GM18873 (cell line): ENCODE results near the gene TRIM27.
"Not testable (repeated sequence)": the region's sequence is repeated elsewhere in the genome, so short reads cannot be mapped to it uniquely, and the experiment has no call there.

Experiments used
- ATAC-seq: cut with Tn5 transposase; IDR thresholded peaks from one replicate; pipeline ENCODE4 v1.9.1; 2021; ENCODE audit warnings: mild to moderate bottlenecking, moderate library complexity, moderate number of reproducible peaks; ENCODE audit not compliant: unreplicated experiment, low FRiP score

TRIM27 gene

DNA sequence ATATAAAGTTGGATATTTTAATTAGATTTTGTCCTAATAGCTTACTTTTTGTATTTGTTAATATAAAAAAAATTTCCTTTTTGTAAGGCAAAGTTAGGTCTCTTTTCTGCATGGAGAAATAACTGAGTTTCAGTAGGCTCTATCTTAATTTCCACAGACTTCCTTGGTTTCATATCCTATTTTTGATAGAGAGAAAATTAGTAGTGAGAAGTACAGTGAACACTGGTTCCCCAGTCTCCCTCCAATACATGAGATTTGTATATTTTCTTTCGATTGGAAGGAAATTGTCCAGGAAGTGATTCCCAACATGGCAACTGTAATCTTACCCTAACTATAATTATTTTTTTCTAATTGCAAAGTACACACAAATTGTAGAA is 26.4 kb downstream of the TRIM27 start:
- ATAC-seq, result no peak

DNA sequence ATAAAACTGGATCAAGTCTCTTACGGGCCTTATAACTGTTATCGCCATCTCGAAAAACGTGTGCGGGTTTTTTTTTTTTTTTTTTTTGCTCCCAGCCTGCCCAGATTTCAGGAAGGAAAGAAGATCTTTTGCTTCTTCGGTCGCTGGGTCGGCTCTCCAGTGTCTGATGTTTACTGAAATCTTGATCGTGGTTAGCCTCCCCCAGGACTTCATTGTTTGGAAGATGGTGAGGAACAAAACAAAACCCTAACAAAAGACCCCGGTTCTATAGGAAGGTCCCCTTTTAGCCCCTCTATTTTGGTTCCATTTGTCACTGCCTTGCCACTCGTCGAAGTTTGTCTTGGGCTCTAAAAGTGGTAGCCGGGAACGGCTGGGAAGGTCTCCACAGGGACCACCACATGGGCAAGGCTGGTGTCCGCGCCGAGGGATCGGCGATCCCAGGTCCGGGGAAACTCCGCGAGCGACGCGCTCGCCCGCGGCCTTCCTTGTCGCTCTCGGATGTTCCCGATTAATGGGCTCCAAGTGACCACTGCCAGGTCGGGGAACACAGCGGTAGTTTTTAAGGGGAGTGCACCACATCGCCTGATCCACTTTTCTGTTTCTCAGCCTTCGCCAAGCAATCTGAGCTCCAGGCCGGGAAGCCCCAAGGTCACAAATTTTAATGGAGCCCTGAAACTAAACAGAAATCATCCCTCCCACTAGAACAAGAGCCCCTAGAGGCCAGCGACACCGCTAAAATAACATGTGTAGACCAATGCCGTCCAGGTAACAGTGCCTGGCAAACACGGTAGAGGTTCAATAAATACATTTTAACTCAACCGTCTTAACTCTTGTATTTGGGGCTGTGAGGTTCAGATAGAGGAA is 27.0 kb downstream of the TRIM27 start:
- ATAC-seq, result peak; percentile 7

DNA sequence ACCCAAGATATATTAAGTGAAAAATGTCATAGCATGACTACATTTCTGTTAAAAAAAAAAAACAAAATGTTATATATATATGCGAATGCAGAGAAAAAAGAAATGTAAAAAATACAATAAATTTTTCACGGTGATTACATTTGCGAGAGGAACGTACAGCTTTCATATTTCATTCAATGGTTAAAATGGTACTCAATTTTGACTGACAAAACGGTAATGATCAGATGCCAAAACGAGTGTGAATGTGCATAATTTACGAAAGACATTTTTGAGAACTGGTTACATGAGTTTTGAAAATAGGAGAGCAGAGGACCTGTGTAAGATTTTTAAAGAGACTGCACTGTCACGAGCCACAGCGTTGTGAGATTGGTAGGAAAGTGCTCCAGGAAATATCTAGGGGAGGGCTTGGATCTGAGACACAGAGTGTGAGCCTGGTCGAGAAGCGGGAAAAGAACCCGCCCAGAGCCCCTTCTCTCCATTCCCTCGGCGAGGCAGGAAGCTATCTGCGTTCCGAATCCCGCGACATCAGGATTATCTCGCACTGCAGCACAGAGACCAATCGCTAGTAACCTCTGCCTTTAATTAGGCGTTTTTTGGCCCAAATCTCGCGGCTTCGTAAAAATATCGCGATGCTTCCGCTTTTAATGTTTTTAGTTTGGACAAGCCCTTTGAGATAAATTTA is 28.5 kb downstream of the TRIM27 start:
- peak; percentile 72 for ATAC-seq

DNA sequence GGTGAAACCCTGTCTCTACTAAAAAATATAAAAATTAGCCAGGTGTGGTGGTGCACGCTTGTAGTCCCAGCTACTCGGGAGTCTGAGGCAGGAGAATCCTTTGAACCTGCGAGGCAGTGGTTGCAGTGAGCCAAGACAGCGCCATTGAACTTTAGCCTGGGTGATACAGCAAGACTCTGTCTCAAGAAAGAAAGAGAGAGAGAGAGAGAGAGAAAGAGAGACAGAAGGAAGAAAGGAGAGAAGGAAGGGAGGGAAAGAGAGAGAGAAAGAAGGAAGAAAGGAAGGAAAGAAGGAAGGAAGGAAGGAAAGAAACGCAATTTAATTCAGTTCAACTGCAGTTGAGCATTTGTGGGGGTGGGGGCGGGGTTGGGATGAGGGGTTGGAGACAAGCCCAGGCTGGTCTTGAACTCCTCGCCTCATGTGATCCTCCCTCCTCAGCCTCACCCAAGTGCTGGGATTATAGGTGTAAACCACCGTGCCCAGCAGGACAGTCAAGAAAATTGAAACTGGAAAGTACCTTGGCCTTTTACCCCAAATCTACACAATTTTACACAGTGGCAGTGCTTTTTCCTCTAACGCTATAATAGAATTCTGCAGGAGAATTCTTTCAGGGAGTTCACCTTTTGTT is 30.5 kb downstream of the TRIM27 start:
- ATAC-seq, result no peak

DNA sequence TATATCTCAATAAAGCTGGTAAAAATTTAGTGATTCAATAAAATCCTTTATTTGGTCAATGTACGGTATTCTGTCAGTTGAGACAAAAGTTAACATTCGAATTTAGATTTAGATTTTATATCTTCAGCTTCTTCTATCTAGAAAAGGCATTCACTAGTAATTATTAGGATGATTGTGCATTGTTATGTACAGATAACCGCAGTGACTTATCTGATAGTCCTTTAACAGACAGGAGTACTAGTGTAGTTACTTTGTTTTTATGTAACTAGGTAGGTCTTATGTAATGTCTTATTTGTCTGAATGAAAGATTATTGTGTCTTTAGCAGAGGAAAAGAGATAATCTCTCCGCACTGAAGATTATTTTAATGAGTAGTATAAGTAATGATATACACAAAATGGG is 31.3 kb downstream of the TRIM27 start:
- ATAC-seq, result no peak

DNA sequence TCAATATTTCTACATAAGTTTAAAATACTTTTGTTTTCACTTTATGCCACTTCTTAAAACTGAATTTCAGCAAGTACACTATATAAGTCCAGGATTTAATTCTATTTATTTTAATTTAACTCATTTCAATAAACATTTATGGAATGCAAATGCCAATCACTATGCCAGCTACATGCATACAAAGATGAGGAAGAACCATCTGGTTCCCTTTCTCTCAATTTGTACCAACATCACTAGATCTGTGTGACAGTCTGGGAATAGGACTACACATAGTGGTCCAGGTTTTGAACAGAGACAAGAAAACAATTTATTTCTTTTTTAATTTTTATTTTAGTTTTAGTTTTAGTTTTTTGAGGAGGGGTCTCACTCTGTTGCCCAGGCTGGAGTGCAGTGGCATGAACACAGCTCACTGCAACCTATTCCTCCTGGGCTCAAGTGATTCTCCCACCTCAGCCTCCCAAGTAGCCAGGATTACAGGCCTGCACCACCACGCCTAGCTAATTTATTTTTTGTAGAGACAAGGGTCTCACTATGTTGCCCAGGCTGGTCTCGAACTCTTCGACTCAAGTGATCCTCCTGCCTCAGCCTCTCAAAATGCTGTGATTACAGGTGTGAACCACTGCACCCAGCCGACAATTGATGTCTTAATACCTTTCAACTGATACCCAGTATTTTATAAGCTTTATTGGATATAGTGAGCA is 35.8 kb downstream of the TRIM27 start:
- no peak for ATAC-seq

DNA sequence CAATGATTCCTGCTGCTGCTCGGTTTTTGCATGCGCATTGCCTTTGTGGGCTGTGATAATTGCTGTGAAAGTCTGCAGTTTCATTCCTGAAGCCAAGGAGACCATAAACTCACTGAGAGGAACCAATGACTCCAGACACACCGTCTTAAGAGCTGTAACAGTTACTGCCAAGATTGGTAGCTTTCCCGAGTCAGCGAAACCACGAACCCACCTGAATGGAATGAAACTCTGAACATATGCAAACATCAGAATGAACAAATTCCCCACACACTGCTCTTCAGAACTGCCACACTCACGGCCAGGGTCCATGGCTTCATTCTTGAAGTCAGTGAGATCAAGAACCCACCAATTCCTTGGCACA is 37.7 kb downstream of the TRIM27 start:
- ATAC-seq, result no peak

DNA sequence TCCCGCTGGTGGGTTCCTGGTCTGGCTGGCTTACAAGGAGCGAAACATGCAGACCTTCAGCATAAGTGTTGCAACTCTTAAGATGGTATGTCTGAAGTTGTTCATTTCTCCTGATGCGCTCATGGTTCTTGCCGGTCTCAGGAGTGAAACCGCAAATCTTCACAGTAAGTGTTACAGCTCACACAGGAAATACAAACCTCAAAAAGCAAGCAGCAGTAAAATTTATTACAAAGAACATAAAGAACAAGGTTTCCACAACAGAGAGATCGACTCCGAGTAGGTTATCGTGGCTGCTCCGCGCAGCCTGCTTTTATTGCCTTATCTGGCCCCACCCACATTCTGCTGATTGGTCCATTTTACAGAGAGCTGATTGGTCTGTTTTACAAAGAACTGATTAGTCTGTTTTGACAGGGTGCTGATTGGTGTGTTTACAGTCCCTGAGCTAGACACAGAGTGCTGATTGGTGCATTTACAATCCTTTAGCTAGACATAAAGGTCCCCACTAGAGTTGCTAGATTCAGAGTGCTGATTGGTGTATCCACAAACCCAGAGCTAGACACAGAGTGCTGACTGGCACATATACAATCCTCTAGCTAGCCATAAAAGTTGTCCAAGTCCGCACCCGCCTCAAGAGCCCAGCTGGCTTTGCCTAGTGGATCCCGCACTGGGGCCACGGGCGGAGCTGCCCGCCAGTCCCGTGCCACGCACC is 39.2 kb downstream of the TRIM27 start:
- no peak for ATAC-seq

DNA sequence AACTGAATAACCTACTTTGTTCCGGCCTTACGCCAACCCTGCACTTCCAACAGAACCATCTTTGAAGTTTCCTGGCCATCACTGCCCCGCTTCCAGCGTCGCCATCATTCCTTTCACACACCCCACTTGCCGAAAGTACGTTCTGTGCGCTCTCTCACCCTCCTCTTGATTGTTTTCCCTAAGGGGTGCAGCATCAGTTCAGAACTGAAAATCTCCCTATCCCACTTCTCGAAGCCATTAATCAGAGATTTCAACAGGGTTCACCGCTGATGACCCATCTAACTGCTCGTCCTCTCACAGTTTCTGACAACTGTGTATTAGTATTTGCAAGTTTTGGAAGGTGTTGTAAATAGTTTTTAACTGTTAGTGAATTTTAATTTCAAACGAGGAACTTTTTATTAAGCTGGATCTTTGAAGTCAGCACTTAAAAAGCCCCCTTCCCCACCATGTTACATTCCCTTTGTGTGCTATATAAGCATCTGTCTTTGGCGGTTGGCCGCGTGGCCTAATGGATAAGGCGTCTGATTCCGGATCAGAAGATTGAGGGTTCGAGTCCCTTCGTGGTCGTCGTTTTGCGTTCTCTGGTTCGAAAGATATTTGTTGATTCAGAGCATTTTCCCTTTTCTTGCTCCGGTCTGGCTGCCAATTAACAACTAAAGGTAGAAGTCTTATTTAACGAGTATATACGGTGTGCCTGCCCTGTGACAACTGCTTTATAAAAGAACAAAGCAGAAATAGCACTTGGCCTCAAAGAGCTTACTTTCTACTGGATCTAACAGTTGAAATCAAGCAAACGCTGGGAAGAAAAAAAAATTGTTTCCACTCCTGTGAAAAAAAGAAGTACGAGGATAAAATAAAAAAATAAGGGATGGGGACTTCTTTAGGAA is 42.6 kb downstream of the TRIM27 start:
- no peak for ATAC-seq

DNA sequence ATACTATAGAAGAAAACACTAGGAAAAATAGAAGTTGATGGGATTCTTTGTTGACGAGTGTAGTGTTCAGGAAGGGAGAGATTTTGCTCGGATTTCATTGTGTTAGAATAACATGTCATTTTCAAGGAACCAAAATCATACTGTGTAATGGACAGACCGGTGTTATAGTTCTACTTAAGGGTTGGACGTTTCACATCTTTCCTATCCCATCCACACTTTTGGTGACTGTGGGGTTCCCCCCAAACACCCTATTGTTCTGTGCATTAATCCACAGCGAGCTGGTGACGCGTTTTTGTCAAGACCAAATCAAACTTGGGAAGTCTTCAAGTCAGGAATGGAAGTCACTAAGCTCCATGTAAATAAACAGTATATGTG is 43.3 kb downstream of the TRIM27 start:
- ATAC-seq, result no peak

DNA sequence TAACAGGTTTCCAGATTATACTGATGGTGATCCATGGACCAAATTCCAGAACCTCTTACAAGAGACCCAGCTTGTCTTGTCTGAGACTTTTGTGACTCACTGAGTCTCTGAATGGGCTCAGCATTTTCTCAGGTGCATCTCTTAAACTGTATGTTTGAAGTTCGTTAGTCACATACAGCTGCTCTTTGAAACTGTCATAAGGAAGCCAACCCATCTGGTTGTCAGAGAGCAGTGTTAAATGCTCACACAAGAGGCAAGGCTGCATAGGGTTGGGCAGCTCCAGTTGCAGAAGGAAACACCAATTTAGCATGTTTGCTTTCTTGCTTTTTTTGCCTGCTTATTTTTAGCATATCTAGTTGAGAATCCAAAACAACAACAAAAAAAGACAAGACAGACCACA is 47.1 kb downstream of the TRIM27 start:
- no peak for ATAC-seq

DNA sequence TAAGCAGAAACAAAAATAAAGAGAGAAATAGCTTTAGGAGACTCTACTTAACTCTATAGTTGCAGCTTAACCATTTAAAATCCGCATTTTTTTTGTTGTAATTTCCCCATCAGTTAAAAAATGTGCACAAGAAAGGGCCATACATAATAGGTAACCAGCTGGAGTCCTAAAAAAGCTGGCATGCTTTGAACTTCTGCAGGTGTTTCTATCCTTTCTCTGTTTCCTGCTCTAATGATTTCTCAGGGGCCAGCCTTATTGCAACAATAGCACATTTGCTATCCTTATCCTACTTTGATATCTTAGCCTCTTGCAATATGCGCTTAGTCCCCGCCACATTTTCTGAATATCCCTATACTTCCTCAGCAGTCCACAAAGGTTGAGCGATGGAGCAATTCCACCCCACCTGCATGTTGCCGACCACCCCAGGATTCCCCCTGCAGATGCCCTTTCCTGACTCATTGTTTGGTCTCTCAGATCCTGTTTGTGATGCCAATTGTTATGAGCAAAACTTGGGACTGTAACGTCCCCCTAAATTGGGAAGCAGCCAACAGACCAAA is 48.5 kb downstream of the TRIM27 start:
- no peak for ATAC-seq

DNA sequence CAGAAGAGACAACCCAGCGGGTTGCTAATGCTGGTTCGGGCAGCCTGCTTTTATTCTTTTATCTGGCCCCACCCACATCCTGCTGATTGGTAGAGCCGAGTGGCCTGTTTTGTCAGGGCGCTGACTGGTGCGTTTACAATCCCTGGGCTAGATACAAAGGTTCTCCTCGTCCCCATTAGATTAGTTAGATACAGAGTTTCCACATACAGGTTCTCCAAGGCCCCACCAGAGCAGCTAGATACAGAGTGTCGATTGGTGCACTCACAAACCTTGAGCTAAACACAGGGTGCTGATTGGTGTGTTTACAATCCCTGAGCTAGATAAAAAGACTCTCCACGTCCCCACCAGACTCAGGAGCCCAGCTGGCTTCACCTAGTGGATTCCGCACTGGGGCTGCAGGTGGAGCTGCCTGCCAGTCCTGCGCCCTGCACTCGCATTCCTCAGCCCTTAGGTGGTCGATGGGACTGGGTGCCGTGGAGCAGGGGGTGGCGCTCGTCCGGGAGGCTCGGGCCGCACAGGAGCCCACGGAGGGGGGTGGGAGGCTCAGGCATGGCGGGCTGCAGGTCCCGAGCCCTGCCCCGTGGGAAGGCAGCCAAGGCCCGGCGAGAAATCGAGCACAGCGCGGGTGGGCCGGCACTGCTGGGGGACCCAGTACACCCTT is 51.5 kb downstream of the TRIM27 start:
- not testable (repeated sequence) for ATAC-seq

DNA sequence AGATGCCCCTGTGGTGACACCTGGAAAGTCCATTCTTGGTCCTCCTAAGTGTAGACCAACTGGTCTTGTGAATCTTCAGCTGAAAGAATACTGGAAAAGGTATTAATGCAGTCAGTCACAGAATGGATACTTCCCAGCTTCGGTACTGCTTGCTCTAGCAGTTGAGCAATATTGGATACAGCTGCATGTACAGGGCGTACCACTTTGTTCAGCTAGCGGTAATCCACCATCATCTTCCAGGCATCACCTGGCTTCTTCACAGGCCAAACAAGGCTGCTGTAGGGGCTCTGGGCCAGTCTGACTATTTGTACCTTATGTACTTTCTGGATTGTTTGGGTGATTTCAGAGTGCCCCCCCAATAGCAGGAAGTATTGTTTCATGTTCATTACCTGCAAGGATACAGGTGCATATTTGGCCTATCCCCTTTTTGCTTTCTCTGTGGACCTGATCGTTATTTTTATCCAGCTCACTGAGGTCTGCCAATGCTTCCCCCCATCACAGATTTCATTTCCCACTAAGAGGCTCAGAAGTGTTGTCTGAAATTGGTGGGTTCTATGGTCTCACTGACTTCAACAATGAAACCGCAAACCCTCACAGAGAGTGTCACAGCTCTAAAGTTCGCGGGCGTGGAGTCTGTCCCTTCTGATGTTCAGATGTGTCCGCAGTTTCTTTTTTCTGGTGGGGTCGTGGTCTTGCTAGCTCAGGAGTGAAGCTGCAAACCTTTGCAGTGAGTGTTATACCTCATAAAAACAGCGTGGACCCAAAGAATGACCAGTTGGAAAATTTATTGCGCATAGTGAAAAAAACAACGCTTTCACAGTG is 52.2 kb downstream of the TRIM27 start:
- no peak for ATAC-seq

DNA sequence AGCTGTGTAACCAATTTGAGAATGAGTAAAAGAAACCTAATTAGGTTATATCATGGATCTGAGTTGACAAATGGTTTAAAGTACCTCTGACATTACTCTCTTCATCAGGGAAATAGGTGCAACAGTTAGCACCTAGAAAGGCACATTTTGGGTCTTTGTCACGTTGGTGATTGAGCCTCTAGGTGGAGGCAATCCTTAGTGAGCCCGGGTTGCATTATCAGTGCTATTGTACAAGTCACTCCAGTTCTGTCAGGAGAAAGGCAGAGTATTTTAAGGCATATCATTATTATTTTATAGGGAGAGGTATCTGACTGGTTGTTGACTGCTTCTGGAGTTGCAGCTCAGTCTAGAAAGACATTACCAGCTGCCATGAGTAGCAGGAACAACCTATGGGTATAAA is 54.9 kb downstream of the TRIM27 start:
- ATAC-seq, result no peak

DNA sequence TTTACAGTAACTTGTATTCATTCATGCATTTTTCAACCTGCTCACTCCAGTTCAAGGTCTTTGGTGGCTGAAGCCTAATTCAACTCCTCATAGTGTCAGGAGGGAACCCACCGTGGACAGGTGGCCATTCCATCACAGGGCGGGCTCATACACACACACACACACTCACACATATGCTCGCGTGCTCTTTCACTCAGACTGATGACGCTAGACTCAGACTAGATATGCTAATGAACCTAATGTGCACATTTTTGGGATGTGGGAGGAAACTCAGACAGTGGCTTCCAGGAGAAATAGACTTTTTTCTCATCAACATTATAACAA is 56.7 kb downstream of the TRIM27 start:
- ATAC-seq, result no peak

DNA sequence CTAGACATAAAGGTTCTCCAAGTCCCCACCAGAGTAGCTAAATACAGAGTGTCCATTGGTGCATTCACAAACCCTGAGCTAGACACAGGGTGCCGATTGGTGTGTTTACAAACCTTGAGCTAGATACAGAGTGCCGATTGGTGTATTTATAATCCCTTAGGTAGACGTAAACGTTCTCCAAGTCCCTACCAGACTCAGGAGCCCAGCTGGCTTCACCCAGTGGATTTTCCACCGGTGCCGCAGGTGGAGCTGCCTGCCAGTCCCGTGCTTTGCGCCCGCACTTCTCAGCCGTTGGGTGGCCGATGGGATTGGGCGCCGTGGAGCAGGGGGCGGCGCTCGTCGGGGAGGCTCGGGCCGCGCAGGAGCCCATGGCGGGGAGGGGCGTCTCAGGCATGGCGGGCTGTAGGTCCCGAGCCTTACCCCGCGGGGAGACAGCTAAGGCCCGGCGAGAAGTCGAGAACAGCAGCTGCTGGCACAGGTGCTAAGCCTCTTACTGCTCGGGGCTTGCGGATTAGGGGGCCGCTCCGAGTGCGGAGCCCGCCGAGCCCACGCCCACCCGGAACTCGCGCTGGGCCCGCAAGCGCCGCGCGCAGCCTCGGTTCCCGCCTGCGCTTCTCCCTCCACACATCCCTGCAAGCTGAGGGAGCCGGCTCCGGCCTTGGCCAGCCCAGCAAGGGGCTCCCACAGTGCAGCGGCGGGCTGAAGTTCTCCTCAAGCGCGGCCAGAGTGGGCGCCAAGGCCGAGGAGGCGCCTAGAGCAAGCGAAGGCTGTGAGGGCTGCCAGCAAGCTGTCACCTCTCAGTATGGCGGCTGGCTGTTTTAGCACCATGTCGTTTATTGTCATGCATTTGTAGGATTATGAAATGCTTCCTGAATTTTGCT is 57.3 kb downstream of the TRIM27 start:
- not testable (repeated sequence) for ATAC-seq
